ENCODE data around the gene ZDHHC18. TPM values are rescaled to one million over a fixed set of nuclear protein-coding genes. Genes with fewer than 3 reads are reported as not detected.

The ZDHHC18 gene
- total RNA-seq, 1 experiment from 2014 or later, result 33.1 TPM

GRCh38 chr1:26782521-26783212 lies 43.8 kb upstream of the ZDHHC18 start:
- H3K79me2 ChIP-seq (ENCODE audit: insufficient read depth, low read length), result no peaks in the 10 kb centered on the region
- no peak overlapping the region for H2BK120ac ChIP-seq (ENCODE audit: low read depth, low read length, poor library complexity, severe bottlenecking)
- no peak overlapping the region for H4K8ac ChIP-seq (replicated peaks; ENCODE audit: insufficient read length, low read depth, low read length)
- no peak overlapping the region for H3K14ac ChIP-seq (ENCODE audit: insufficient read depth, low read length)
- H3K27me3 Mint-ChIP-seq (ENCODE audit: low read depth), result no peaks in the 10 kb centered on the region; the same call in 1 of the 2 replicates
- H3K27ac Mint-ChIP-seq, result peak overlapping the region in 1 of 3 experiments; percentile 55; a peak in 2 of 7 replicates
- H3K18ac ChIP-seq (ENCODE audit: insufficient read length, low read depth, low read length), result no peak overlapping the region
- H3K23me2 ChIP-seq (ENCODE audit: insufficient read length, low read depth, low read length, poor library complexity, severe bottlenecking), result no peaks in the 10 kb centered on the region
- H2BK20ac ChIP-seq (ENCODE audit: low read depth, low read length, poor library complexity, severe bottlenecking), result no peak overlapping the region
- WGBS (ENCODE audit: extremely low coverage, insufficient read length, low lambda C conversion rate), result no CpG with 5 or more reads among the region's 3 CpGs
- peaks cover 43 to 48% of the 10 kb centered on the region in 2 experiments for H3K4me1 Mint-ChIP-seq
- no peak overlapping the region for H3K27ac ChIP-seq (ENCODE audit: insufficient read length, low read depth, low read length)
- H4K5ac ChIP-seq (ENCODE audit: insufficient read length, low read depth, low read length), result no peak overlapping the region
- H4K20me1 ChIP-seq (ENCODE audit: control insufficient read depth, insufficient read depth, insufficient read length), result no peaks in the 10 kb centered on the region
- H3K4ac ChIP-seq (ENCODE audit: low read depth, low read length), result no peak overlapping the region
- no peak for TF ChIP-seq CTCF (conservative IDR thresholded peaks at IDR 0.05)
- H2AK5ac ChIP-seq (ENCODE audit: insufficient read length, low read length), result no peak overlapping the region
- H3K4me1 ChIP-seq (ENCODE audit: insufficient read depth, low read length), result 0 out of 2 replicates have a peak, but pooled peaks cover 2% of the 10 kb centered on the region
- no peak overlapping the region for H3K9ac ChIP-seq (ENCODE audit: extremely low read depth, insufficient read length, low read length)
- no peak overlapping the region for H2AFZ ChIP-seq (ENCODE audit: low read length)
- H3K4me3 Mint-ChIP-seq, result no peak overlapping the region
- H3K27me3 ChIP-seq (ENCODE audit: insufficient read depth, low read length), result no peaks in the 10 kb centered on the region
- no peaks in the 10 kb centered on the region for H3K9me3 Mint-ChIP-seq
- no peak overlapping the region for H3T11ph ChIP-seq (ENCODE audit: low read length)
- H3K9me3 ChIP-seq (ENCODE audit: control insufficient read depth, low read depth, low read length), result no peaks in the 10 kb centered on the region
- no peaks in the 10 kb centered on the region for H3K79me1 ChIP-seq (ENCODE audit: insufficient read depth, low read depth, low read length, poor library complexity, severe bottlenecking)
- no peak overlapping the region for H3K4me2 ChIP-seq (ENCODE audit: insufficient read depth, insufficient read length, low read length)
- H3K36me3 Mint-ChIP-seq (ENCODE audit: insufficient read depth in 1 of 3, low read depth in 3 of 3), result peaks cover 21 to 52% (median 45%) of the 10 kb centered on the region in 3 experiments
- H2BK15ac ChIP-seq (ENCODE audit: low read depth, low read length), result no peak overlapping the region
- H3K23ac ChIP-seq (ENCODE audit: insufficient read length, low read depth, low read length), result no peak overlapping the region
- no peak overlapping the region for H4K91ac ChIP-seq (ENCODE audit: insufficient read length, low read depth, low read length)
- H2BK12ac ChIP-seq (ENCODE audit: insufficient read length, low read depth, low read length), result no peak overlapping the region
- no peak for DNase-seq
- no peak overlapping the region for H3K56ac ChIP-seq (ENCODE audit: insufficient read length, low read depth, low read length)
- no peak overlapping the region for H2BK5ac ChIP-seq (ENCODE audit: insufficient read length, low read length)
